NCI-H1694 (cell line): ENCODE measurements around the gene CEP72.
"Not testable (repeated sequence)": the region's sequence is repeated elsewhere in the genome, so short reads cannot be mapped to it uniquely, and the experiment has no call there.

Source experiments
- DNase-seq: peaks from one replicate; lab custom pipeline; 2025; lab: John Stamatoyannopoulos, UW

Gene CEP72, protein sequence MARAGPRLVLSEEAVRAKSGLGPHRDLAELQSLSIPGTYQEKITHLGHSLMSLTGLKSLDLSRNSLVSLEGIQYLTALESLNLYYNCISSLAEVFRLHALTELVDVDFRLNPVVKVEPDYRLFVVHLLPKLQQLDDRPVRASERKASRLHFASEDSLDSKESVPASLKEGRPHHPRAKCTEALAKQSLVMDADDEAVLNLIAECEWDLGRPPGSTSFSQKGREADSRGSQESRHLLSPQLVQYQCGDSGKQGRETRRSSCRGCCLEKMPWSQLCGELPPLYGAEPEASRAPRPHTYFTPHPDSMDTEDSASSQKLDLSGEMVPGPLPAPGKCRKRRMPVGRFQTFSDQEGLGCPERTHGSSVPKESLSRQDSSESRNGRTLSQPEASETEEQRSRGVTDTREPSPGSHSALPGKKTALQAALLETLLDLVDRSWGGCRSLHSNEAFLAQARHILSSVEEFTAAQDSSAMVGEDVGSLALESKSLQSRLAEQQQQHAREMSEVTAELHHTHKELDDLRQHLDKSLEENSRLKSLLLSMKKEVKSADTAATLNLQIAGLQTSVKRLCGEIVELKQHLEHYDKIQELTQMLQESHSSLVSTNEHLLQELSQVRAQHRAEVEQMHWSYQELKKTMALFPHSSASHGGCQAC

DNA sequence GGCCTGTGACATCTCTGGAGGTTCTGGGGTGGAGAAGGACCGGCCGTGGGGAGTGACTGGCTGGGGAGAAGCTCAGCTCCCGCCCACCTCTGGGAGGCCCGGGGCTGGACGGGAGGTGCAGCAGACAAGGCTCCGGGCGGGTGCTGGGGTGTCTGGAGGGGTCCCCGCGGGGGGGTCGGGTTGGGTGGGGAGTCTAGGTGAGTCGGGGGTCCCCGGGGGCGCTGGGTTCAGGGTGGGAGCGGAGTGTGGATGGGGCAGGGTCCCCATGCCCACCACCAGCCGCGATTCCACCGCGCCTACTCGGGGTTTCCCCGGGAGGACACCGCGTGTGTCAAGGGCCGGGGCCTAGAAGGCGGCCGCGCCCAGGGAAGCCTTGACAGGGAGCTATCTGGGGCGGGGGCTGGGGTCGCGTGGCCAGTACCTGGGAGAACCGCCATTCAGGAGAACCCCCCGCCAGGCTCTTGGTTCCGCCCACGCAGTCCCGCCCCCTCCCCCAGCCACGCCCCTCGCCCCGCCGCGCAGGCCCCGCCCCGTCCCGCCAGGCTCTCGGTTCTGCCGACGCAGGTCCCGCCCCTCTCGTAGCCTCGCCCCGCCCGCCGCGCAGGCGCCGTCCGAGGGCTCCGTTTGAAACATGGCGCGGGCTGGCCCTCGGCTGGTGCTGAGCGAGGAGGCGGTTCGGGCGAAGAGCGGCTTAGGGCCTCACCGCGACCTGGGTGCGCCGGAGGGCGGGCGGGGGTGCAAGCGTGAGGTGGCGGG lies at the start of gene CEP72:
CEP72 (plus strand) TSS at position 610 of the 756 bp plus-strand sequence; CDS start at position 632, 22 bp downstream.
- peak; percentile 78 for DNase-seq

DNA sequence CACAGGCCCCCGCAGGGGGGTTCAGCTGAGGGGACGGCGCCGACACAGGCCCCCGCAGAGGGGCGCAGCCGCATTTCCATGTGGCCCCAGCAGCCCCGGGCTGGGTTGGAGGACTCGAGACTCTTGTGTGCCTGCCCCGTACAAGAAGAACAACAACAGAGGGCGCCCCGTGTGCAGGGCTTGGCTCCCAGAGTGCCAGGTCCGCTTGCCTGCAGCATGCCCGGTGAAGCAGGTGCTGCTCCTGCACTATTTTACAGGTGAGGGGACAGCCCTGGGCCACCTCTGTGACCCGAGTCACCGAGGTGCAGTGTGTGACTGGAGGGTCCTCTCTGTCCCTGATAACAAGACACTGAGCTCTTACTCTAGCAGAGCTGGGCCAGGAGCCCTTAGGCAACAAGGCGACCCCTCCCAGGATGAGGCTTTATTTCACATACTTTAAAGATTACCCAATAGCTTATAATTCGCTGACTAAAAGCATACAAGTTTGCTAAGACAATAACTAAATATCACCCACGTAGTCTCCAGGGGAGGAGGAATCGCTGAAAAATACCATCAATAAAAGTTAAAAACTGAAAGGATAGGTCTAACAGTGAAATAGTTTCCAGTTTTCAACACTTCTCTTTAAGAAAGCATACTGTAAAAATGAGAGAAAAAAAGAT lies 46.2 kb upstream of the CEP72 start:
- DNase-seq = no peak

DNA sequence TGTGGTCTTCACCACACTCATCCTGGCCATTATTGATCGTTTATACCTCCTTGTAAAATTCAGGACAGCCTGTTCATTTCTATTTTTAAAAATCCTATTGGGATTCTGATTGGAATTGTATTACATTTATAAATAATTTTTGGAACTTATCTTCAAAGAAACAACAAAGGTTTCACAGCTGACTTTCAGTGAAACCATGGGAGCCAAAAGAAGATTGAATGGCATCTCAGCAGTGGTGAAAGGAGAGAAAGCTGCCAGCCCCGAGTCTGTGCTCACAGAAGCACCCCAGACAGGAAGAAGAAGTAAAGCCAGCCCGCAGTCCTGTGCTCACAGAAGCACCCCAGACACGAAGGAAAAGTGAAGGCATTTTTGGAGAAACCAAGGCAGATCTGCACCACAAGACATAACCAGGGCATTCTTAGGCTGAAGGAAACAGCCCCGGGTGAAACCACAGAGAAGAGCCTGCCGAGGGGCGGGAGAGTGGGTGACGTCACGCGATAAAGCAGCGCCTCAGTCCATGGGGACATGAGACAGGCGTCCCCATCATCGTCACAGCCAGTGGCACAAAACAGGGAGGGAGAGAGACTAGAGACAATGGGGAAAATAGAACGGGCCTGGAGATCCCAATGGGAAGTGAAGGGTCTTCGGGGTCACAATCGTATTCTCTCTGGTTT lies 45.4 kb upstream of the CEP72 start:
- DNase-seq = no peak

DNA sequence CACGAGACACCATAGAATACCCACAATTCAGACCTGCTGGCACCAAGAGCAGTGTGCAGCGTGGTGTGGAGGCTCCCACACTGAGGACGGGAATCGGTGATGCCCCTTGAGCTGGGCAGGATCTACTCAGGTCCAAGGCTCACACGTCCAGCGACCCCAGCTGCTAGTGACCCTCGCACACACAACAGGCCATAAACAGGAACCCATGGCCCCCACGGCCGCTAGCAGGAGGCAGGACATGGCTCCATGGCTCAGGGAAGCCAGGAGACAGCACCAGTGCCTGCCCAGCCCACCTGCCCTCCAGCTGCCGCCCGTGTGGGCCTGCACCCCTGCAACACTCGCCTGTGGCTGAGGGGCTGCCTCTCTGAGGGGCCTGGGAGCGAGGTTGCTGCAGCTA lies 44.5 kb upstream of the CEP72 start:
- no peak for DNase-seq

DNA sequence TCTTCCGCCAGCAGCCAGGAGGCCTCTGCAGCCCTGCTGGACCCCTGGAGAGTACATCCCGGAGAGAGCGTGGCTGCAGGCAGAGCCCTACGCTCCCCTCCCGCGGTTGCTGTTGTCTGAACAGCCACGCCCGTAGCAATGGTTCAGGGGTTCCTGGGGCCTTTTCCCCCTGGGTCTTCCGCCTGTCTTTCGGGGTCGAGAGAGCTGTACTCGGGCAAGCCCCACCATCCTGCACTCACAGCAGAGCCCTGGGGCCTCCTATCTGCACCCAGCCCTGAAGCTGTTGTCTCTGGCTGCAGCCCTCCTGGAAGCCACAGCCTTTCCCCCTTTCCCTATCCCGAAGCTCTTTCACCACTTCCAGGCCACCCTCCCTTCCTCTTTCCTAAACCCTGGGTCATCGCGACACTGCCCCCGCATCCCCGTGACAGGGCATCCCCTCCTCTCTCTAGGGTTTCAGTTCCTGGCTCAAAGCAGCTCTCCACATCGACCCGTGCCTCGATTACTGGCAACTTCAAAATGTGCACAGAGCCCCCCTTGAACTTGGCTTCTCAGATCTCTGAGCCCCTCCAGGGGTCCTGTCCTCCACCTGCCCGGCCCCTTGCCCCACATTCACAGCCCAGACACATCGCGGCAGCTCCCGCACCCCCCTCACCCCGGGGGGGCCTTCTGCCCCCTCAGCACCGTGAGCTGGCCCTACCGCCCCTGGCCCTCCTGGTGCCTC lies 43.9 kb upstream of the CEP72 start:
- no peak for DNase-seq

DNA sequence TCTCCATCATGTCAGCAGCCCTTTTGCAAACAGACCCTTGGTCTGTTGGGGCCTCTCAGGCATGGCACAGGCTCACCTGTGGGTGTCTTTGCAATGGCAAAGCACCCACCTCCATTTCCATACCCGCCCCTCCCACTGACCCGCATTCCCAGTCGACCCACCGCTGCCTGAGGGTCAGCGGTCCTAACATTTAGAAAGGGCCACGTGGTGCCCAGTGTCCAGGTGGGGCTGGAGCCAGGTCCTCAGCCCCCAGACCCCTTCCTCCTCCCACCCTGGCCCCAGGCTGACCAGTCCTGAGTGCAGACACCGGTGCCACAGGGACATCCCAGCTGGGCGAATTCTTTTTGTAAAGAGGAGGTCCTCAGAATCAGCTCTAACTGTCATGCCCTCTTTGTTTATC lies 43.3 kb upstream of the CEP72 start:
- DNase-seq = no peak

DNA sequence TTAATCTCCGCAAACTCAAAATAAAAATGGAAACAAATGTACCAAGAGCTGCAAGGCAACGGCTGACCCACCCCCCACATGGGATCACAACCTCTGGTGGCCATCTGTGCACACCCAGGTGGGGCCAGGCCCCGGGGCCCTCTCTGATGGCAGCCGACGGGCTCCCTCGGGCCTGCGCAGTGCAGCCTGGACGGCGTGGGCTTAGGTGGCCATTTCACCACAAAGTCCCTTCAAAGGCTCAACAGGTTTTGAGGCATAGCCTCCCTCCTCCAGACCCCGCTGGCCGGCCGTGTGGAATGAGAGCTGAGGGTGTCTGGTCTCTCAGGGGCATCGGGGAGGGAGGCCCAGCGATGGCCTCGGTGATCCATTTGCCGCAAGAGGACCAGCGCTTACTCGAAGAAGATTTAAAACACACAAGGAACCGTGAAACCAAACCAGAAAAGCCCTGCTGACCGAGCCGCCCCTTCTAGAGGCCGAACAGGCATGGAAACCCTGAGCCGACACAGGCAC lies 42.7 kb upstream of the CEP72 start:
- DNase-seq = no peak

DNA sequence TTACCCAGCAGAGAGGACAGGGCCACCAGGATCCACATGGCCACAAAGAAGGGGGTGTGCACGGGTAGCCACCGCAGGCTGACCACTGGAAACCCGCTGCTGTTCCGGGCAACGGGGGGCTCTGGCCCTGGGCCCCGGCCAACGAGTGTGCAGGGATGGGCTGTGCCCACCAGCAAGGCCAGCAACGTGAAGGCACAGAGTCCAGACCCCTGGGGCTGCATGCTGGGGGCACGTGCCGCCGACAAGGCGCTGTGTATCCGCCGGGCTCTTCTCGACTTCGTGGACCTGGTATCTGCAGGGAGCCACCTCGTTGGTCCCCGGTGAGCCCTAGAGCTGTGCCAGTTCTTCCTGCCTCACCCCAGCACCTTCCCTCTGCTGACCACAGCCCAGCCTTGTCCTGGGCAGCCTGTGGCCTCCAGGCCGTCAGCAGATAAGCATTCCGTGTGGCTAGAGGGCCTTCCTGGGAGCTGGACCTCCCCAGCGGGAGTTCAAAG lies 42.2 kb upstream of the CEP72 start:
- DNase-seq = no peak

DNA sequence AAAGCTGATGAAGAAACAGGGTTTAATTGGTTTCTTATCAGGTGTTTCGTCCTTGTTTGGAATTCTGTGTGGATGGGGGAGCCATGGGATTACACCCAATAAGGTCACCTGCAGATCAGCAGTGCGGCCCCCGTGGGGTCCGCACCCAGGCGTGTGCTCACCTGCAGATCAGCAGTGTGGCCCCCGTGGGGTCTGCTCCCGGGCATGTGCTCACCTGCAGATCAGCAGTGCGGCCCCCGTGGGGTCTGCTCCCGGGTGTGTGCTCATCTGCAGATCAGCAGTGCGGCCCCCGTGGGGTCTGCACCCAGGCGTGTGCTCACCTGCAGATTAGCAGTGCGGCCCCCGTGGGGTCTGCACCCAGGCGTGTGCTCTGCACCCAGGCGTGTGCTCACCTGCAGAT lies 41.7 kb upstream of the CEP72 start:
- no peak for DNase-seq

DNA sequence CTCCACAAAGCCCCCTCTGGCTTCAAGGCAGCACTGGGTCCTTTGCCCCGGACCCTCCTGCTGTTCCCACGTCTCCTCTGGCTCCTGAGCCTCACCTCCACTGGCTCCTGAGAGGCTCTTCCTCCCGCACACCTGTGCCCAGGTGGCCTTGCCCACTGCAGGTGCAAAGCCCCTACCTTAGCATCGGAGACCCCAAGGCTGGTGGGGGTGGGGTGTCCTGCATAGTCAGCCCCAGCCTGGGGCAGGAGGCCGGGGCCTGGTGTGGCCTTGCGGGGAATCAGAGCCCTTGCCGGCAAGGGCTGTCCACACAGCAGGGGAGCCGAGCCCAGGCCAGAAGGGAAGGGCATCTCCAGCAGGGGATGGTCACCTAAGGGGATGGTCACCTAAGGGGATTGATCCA lies 41.3 kb upstream of the CEP72 start:
- DNase-seq = no peak

DNA sequence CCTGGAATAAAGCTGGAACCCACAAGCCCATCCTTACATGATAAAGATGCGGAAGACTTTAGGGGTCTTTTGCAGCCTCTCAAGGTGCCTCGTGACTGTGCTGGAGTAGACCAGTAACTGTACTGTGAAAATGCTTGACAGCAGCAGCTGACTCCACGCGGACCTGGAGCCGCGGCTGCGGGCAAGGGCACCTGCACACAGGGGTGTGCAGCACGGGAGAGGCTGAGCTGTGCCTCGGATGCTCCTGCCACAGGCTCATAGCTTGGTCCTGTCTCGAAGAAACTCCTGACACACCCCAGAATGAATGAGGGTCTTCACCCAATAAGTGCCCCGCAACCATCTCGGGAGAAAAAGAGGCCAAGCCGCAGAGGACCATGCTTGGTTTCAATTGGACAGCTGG lies 40.3 kb upstream of the CEP72 start:
- no peak for DNase-seq

DNA sequence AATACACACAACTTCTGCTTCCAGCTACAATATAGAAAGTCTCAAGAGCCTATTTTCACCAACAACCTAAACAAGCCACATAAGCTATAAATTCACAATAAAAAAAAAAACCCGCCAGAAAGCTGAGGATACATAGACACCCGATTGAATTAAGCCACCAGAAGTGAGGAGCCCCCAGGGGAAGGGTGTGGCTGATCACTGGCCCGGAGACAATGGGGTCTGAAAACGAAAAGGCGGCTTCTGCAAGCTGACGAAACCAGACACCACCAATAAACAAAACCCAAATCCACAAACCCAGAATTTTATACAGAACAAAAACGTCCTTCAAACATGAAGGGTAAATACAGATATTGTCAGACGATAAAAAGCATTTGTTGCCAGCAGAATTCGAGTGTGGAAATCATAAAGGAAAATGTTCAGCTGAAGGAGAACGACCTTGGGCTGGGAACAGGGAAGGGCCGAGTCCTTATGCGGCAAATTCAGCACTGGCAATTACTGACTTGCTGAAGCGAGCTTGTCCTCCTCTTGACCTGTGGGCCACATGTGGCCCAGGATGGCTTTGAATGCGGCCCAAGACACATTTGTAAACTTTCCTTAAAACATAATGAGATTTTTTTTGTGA lies 39.6 kb upstream of the CEP72 start:
- no peak for DNase-seq

DNA sequence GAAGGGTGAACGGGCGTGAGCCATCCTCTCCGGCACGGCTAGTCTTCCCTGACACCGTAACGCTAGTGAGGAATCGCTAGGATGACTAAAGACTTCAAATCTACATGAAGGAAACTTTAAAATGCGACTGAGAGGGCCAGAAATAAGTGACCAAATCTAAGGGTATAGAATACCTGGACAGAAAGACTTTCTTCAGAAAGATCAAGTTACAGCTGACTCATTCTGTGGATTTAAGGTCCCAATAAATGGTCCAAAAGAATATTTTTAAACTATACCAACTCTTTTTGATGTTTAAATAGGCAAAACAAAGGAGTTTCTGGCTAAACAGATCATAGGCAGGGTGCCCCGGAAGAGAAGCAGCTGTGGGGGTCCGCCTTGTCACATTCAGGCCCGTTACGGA lies 38.9 kb upstream of the CEP72 start:
- no peak for DNase-seq

DNA sequence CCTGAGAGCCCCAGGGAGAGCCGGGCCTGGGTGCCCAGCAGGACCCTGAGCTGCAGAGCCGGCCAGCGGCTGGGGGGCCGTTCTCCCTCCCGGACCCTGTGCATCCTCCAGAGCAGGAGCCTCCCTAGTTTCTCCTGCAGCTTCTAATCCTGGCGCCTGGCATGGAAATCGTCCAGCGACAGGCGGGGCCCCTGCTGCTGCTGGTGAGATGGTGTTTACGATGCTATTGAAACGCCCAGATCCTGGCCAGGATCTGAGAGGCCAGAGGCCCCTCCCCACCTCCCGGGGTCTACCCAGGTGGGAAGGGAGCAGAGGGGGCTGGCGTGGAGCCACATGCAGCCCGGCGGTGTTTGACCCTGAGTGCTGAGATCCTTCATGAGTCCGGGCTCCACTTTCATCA lies 38.2 kb upstream of the CEP72 start:
- DNase-seq = peak; percentile 19

DNA sequence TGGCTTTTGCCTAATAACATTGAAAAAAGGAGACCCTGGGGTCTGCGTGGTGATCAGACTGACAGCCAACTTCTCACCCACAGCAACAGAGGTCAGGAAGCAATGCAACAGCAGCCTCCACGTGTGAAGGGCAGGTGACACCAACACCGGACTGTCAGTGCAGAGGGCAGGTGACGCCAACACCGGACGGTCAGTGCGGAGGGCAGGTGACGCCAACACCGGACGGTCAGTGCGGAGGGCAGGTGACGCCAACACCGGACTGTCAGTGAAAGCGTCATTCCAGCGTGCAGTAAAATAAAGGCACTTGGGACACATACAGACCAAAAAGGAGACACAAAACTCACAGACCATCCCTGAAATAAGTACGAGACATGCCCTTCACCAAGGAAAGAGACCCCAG lies 37.2 kb upstream of the CEP72 start:
- no peak for DNase-seq

DNA sequence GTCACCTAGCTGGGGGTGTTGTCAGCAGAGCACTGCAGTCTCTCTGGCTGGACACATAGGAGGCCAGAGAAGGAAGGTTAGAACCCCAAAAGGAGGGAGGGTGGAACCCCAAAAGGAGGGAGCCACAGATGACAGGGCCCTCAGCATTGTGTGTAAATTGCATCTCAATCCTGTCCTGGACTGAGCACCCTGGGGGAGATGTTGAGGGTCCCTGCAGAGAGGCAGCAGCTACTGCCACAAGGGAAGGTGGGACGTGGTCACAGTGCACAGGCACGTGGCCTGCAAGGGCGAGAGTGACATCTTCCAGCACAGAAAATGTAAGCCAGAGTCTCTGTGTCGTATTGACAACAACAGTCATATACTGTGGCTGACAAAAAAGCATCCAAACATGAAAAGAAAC lies 36.5 kb upstream of the CEP72 start:
- no peak for DNase-seq

DNA sequence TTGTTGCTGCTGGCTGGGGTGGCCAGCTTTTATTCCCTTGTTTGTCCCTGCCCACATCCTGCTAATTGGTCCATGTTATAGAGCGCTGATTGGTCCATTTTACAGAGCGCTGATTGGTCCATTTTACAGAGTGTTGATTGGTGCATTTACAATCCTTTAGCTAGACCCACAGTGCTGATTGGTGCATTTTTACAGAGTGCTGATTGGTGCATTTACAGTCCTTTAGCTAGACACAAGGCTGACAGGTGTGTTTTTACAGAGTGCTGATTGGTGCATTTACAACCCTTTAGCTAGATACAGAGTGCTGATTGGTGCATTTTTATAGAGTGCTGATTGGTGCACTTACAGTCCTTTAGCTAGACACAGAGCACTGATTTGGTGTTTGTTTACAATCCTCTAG lies 34.9 kb upstream of the CEP72 start:
- DNase-seq = not testable (repeated sequence)

DNA sequence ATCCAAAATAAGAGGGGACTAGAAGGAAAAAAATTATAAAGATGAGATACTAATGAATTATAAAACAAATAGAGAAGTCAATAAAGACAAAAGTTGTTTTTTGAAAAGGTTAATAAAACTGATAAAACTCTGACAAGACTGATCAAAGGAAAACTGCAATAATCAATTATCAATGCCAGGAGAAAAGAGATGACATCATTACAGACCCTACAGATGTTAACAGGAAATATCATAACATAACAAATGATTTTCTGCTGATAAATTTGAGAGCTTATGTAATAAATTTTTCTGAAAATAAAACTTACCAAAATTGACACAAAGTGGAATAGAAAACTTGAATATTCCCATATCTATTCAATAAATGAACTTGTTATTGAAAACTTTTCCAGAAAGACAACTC lies 34.3 kb upstream of the CEP72 start:
- DNase-seq = no peak

DNA sequence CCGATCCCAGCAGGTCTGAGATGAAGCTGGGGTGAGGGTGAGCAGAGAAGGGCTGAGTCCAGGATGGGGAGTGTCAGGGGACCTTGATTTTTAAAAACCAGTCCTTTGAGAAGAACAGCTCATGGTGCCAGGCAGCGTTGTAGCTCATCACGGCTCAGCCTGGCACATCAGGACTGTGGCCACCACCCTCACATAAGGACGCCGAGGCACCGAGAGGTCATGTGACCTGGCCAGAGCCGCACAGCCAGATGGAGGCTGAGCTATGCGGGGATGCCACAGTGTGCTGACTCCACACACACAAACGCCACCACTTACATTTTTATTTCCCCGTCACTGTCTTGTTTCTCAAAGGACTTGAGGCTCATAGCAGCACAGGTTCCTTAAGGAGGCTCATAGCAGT lies 32.9 kb upstream of the CEP72 start:
- no peak for DNase-seq

DNA sequence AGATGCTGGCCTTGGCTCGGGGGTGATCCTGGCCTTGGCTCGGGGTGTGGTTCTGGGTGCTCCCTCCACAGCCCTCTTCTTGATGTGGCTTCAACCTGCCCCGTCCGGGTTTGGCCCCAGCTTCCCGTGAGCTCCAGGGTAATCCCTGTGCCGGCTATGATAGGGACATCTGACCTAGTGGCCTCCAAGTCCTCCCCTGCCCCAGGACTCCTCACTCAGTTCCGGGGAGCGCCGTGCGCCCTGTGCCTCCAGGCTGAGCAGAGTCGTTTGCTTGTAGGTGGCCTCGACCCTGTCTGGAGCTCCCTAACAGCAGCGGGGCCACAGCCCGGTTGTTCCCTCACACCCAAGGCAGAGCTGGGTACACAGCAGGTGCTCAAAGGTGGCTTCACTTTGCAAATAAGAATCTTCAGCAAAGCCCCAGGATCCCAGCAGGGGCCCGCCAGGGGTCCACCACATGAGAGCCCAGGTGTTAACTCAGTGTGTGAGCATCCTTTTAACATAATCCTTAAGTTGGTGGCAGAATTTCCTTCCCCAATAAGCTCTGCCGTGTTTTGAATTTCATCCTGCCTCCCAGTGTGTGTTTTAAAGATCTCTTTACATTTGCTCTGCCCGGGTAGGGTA lies 32.3 kb upstream of the CEP72 start:
- DNase-seq = no peak
